GM12801 (cell line): ENCODE data around the gene CAVIN1.

Experiments used
- CTCF ChIP-seq: IDR thresholded peaks from one replicate; pipeline ENCODE4 v1.5.1; 2011; ENCODE audit warnings: control low read depth; ENCODE audit not compliant: insufficient read length; ENCODE audit errors: extremely low read depth

The CAVIN1 gene

DNA sequence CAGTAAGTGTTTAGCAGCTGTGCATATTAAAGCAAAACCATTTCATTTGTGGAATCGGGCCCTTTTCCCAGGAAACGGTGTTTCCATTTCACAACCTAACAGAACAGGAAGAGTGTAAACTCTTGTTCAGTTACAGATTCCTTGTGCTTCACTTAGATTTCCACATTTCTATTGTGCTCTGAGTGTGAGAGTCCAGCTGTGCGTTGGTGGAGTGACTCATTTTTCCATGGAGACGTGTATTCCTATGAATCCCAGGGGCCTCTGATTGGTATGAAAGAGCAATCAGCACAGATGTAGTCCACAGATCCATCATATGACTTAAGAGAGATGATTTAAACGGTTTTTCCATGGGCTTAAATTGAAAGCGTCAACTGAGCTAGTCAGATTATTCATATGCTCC is 13.3 kb upstream of the CAVIN1 start:
- TF ChIP-seq CTCF, result no peak

- no peak for TF ChIP-seq CTCF
These were observed 8.7 kb upstream of the CAVIN1 start for GRCh38 chr17:42431758-42432161.

DNA sequence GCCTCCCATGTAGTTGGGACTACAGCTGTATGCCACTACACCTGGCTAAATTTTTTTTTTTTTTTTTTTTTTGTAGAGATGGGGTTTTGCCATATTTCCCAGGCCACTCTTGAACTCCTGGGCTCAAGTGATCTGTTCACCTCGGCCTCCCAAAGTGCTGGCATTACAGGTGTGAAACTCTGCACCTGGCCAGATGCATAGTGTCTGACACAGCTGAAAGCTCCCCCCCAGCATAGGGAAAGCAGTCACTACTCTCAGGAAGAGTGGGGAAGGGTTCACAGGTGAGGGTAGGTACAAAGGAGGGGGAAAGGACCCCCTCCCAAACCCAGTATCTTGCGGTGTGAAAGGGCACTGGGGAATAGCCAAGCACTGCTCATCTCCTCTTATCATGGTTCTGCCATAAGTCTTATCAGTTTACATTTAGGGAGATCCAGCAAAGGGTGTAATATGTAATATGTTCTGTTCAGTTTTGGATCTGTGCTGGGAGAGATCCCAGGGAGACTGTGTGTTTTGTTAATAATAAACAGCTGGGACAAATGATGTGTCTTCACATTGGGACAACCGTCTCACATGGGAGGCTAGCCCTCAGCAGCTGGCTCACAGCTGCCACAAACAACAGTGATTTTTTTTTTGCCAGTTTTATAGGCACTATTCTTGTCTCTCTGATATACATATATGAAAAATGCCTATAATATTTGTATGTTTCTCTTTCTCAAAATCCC is 6.8 kb upstream of the CAVIN1 start:
- no peak for TF ChIP-seq CTCF

DNA sequence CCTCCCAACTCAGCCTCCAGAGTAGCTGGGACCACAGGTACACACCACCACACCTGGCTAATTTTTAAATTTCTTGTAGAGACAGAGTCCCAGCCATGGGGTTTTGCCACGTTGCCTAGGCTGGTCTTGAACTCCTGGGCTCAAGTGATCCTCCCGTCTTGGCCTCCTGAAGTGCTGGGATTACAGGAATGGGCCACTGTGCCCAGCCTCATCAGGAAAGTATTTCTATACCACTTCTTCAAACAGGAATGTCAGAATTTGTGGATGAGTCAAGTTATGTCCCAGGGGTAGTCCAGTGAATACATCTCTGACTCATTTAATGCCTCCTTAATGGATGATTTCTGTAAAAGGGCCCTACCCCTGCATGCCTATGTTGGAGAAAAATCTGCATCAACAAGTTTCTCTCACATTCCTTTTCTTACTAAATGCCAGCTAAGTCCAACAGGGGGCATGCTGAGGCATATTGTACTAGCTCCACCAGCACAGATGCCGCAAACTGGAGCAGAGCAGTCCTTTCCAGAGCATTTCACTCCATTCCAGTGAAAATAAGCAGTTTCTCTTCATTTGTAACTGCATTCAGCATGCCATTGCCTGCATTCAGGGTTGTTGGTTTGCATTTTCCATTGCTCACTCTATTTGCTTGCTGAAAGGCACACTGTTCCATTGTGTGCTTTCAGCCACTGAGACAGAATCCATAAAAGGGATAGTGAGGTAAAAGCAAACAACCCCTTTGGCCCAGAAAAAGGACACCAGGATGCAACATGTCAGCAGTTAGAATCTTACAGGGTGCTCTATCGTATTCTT is 5.3 kb upstream of the CAVIN1 start:
- peak; percentile 21 for TF ChIP-seq CTCF

DNA sequence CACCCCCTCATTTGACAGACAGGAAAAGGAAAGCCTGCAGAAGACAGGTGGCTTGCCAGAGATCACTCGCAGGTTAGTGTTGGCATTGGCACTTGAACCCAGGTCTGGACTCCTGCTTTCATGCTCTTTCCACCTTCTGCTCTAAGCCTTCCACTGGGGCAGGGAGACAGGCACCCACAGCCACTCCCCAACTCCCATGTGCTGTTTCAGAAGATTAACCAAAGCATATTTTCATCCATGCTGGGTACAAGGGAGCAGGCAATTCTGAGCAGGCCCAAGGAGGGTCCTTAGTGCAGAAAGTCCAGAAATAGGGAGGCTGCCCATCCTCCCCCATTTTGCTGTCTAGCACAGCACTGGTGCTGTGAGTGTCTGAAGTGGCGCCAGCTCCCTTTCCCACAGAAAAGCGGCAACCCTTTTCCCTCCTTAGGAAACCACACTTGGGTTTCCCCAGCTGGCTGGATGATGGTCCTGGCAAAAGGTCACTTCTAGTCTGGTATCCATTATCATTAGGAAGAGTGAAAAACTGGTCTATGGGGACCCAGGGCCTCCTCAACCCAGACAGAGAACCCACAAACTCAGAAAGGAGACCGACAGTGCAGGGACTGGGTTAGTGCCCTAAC is 2.0 kb upstream of the CAVIN1 start:
- no peak for TF ChIP-seq CTCF

DNA sequence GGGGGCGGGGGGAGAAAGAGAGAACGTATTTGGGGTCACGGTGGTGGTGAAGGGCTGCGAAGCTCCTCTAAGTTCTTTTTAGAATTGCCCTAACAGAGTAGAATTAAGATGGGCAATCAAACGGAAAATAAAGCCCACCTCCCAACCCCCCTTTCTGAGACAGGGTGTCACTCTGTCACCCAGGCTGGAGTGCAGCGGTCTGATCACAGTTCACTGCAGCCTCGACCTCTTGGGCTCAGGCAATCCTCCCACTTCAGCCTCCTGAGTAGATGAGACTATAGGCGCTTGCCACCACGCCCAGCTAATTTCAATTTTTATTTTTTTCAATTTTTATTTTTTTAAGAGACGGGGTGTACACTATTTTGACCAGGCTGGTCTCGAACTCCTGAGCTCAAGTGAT is 710 bp upstream of the CAVIN1 start:
- TF ChIP-seq CTCF, result no peak

- TF ChIP-seq CTCF, result no peak
These were observed 571 bp downstream of the CAVIN1 start for GRCh38 chr17:42422412-42422957.
